Measurements from ENCODE around the gene RALGPS2. TPM values are rescaled to one million over a fixed set of nuclear protein-coding genes. Genes with fewer than 3 reads are reported as not detected.
"Not testable (repeated sequence)": the region's sequence is repeated elsewhere in the genome, so short reads cannot be mapped to it uniquely, and the experiment has no call there.

The RALGPS2 gene
- total RNA-seq, 2 experiments from 2014 or later = 2.8 to 4.0 TPM

DNA sequence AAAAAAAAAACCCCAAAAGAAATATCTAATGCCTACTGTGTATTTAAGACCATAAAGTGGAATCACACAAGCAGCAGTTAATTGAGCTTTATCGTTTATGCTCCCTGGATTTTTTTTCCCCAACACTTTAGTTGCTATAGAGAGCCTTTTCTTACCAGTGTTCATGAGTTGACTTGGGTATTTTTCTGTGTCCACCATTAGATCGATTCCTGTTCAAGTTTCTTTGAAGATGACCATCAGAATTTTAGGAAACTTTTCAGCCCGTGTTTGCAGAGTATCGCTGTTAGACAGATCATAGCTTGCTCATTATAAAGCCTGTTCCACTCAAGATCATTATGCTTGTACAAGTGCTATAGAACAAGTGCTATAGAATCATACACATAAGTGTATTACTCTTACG is 1.5 kb downstream of the RALGPS2 start:
- Mint-ChIP-seq H3K4me1 (ENCODE audit: low read depth) (peaks cover 24% of the 10 kb centered on the region), H3K27ac (no peak overlapping the region), H3K36me3 (ENCODE audit: low read depth) (no peaks in the 10 kb centered on the region), H3K27me3 (ENCODE audit: low read depth) (no peaks in the 10 kb centered on the region), H3K4me3 (peak overlapping the region; percentile 73), H3K9me3 (peaks cover under 1% of the 10 kb centered on the region)
- DNase-seq = no peak
- CTCF ChIA-PET = interaction anchor here (0.5 to 1.4 kb wide), 11 partner anchors 9 to 341 kb away, joined by 3 to 7 read pairs (median 4); no protein-coding TSS in a partner anchor
- intact Hi-C loops (cut with micrococcal nuclease) = loop anchor here (2.0 to 5.0 kb wide), 3 partner anchors 26 to 640 kb away; partner anchors contain the start of gene SOAT1

DNA sequence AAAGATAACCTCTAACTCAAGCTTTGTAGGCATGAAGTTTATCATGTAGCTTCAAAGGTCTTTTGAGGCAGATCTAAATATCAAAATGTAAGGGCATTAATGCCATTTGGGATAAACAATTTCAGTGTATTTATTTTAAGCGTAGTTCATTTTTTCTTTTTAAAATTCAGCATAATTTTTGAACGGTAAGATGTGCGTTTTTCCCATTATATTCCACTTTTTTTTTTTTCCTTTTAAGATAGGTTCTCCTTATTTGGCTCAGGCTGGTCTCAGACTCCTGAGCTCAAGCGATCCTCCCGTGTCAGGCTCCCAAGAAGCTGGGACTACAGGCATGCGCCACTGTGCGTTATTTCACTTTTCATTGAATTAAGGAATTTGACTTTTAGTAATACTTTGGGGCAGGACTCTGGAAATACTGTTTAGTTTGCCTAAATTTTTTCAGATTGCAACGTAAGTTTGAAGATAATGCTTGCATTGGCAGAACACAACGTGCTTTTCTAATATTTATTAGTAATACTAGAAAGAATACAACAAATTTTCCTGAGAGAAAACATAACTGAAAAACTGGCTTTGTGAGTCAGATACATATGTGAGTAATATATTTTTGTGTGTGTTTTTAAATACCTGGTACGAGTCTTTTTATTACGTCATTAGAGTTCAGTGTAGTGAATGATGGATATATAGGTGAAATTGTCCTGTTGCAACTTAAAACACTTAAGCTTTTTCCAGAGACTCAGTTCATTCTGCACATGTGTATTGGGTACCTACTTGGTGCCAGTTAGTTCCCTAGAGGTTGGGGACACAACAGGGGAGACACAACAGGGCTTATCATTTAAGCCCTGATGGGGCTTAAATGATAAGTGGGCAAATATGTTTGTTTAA is 2.2 kb downstream of the RALGPS2 start:
- Mint-ChIP-seq H3K4me1 (ENCODE audit: low read depth) (peaks cover 24% of the 10 kb centered on the region), H3K27me3 (ENCODE audit: low read depth) (no peaks in the 10 kb centered on the region), H3K9me3 (peaks cover 5% of the 10 kb centered on the region), H3K36me3 (ENCODE audit: low read depth) (peaks cover 3% of the 10 kb centered on the region), H3K4me3 (no peak overlapping the region), H3K27ac (no peak overlapping the region)
- DNase-seq = no peak
- CTCF ChIA-PET = interaction anchor here (0.6 to 1.1 kb wide), 9 partner anchors 8 to 643 kb away, joined by 3 to 7 read pairs (median 3); no protein-coding TSS in a partner anchor
- intact Hi-C loops (cut with micrococcal nuclease) = loop anchor here (2.0 to 5.0 kb wide), 3 partner anchors 26 to 640 kb away; partner anchors contain the start of gene SOAT1

DNA sequence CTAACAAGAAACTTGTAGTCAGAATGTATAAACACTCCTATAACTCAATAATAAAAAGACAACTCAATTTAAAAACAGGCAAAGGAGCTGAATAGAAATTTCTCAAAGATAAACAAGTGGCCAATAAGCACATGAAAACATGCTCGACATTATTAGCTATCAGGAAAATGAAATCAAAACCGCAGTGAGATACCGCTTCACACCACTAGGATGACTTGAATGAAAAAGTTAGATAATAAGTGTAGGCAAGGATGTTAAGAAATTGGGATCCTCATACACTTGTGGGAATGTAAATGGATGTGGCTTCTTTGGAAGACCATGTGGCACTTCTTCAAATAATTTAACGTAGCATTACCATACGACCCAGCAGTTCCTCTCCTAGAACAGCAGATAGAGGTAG is 8.9 kb downstream of the RALGPS2 start:
- H3K27me3 Mint-ChIP-seq (ENCODE audit: low read depth) = no peaks in the 10 kb centered on the region
- no peak overlapping the region for H3K27ac Mint-ChIP-seq
- CTCF ChIA-PET = interaction anchor here (0.6 to 1.6 kb wide), 3 partner anchors 20 to 607 kb away, joined by 3 to 6 read pairs (median 4); no protein-coding TSS in a partner anchor
- peaks cover 5% of the 10 kb centered on the region for H3K9me3 Mint-ChIP-seq
- H3K4me3 Mint-ChIP-seq = no peak overlapping the region
- peaks cover 5% of the 10 kb centered on the region for H3K4me1 Mint-ChIP-seq (ENCODE audit: low read depth)
- no peak for DNase-seq
- peaks cover 3% of the 10 kb centered on the region for H3K36me3 Mint-ChIP-seq (ENCODE audit: low read depth)
- intact Hi-C loops (cut with micrococcal nuclease) = no loop called here

DNA sequence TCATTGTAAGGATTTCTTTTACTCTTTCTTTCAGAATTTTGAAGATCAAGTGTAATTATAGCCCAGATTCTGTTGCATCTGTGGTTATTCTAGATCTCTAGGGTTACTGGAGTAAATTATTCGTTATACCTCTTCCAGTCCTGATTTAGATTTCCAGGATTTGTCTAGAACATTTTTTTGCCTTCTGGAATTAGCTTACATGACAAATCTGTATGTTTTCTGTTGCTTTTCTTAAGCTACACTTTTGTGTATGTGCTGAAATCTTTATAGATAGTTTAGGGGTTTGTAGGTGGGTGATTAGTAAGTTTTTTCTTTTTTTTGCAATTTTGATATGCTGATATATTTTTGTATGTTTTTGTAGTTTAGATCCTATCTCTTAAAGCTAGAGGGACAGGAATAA is 13.7 kb downstream of the RALGPS2 start:
- DNase-seq = no peak
- intact Hi-C loops (cut with micrococcal nuclease) = no loop called here
- CTCF ChIA-PET = interaction anchor here (0.7 to 1.1 kb wide), 2 partner anchors 15 to 264 kb away, joined by 3 read pairs; no protein-coding TSS in a partner anchor
- Mint-ChIP-seq H3K9me3 (peaks cover 8% of the 10 kb centered on the region), H3K36me3 (ENCODE audit: low read depth) (peaks cover 11% of the 10 kb centered on the region), H3K4me3 (no peak overlapping the region), H3K27me3 (ENCODE audit: low read depth) (no peaks in the 10 kb centered on the region), H3K4me1 (ENCODE audit: low read depth) (no peaks in the 10 kb centered on the region), H3K27ac (no peak overlapping the region)

DNA sequence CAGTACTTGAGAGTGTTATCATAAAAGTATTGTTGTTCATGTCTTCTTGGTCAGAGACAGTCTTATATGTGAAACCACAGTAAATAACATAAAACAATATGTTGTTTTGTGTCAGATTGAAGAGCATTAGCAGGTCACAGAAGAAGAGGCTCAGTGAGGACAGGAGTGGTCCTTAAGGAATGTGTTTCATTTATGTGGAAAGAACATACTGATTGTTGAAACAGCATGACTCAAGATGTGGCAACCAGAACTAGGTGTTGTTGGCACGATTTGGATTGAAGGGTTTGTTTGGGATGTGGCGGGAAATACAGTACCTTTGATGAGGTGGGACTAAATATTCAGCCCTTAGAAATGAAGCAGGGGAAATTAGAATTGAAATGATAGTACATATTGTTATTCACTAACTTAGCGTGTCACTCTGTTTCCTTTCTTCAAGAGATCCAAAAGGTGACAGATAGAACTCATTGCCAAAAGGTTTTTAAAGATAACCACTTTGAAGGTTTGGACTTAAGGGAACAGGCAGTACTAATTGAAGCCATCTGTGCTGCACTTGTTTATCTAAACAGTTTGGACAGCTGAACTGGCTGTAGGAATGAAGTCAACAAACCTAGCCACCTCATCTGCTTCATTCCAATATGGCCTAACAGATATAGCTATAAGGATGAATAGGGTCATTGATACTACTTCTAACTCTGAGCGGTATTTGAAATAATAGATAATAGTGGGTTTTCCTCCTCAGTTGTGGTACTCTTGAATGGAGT is 14.4 kb downstream of the RALGPS2 start:
- no peak overlapping the region for H3K4me3 Mint-ChIP-seq

DNA sequence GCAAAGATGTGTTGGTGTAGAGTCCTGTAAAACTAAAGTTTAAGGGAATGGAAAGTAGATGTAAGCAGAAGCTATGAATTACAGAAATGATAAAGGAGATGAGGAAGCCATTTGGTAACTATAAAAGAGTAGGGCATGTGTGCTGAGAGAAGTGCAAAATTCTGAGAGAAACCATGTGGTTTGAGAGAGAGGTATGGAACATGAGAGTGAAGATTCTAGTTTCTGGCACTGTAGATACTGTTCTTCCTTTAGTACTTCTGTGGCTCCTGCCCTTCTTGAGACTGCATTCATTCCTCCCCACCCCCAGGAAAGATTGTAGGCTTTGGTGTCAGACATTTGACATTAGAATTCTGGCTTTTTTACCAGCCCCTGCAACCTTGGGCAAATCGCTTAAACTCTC is 15.4 kb downstream of the RALGPS2 start:
- H3K27ac Mint-ChIP-seq = no peak overlapping the region
- no peak for DNase-seq
- no peaks in the 10 kb centered on the region for H3K4me1 Mint-ChIP-seq (ENCODE audit: low read depth)
- H3K36me3 Mint-ChIP-seq (ENCODE audit: low read depth) = peaks cover 12% of the 10 kb centered on the region
- intact Hi-C loops (cut with micrococcal nuclease) = no loop called here
- H3K4me3 Mint-ChIP-seq = no peak overlapping the region
- peaks cover 8% of the 10 kb centered on the region for H3K9me3 Mint-ChIP-seq
- no peaks in the 10 kb centered on the region for H3K27me3 Mint-ChIP-seq (ENCODE audit: low read depth)
- CTCF ChIA-PET = no interaction called here

More for the DNA sequence above, 14.4 kb downstream of the RALGPS2 start:
- Mint-ChIP-seq H3K27ac (no peak overlapping the region), H3K9me3 (peaks cover 8% of the 10 kb centered on the region), H3K4me1 (ENCODE audit: low read depth) (no peaks in the 10 kb centered on the region), H3K27me3 (ENCODE audit: low read depth) (no peaks in the 10 kb centered on the region), H3K36me3 (ENCODE audit: low read depth) (peaks cover 12% of the 10 kb centered on the region)
- CTCF ChIA-PET = interaction anchor here (0.6 to 1.1 kb wide), 2 partner anchors 76 to 264 kb away, joined by 3 read pairs; no protein-coding TSS in a partner anchor
- no peak for DNase-seq
- intact Hi-C loops (cut with micrococcal nuclease) = no loop called here

DNA sequence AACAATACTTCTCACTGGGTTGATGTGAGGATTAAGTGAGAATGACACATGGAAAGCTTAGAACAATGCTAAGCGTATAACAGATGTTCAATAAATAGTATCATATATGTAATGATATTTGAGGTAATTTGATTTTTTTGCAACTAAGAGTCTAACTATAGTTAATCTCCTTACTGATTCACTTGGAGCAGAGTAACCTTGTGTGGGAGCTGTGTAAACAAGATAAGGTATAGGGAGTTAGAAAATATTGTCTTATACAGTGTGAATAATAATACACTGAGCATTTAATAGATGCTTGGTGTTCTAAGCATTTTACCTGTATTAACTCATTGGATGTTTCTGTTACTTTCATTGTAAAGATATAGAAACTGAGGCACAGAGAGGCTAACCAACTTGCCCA is 15.9 kb downstream of the RALGPS2 start:
- no peak overlapping the region for H3K27ac Mint-ChIP-seq
- no peaks in the 10 kb centered on the region for H3K27me3 Mint-ChIP-seq (ENCODE audit: low read depth)
- peaks cover 12% of the 10 kb centered on the region for H3K36me3 Mint-ChIP-seq (ENCODE audit: low read depth)
- CTCF ChIA-PET = no interaction called here
- H3K4me3 Mint-ChIP-seq = no peak overlapping the region
- H3K9me3 Mint-ChIP-seq = peaks cover 8% of the 10 kb centered on the region
- intact Hi-C loops (cut with micrococcal nuclease) = no loop called here
- no peak for DNase-seq
- H3K4me1 Mint-ChIP-seq (ENCODE audit: low read depth) = no peaks in the 10 kb centered on the region

DNA sequence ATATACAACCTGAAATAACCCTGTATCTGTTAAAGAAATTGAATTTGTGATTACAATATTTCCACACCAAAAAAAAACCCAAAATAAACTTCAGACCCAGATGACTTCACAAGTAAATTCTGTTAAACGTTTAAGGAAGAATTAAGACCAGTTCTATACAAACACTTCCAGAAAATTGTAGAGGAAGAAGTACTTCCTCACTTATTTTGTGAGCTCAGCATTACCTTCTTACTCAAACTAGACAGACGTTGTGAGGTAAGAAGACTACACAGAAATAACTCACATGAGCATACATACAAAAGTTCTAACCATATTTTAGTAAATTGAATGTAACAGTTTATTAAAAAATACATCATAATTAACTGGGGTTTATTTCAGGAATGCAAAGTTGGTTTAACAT is 18.8 kb downstream of the RALGPS2 start:
- no peak for DNase-seq
- H3K27ac Mint-ChIP-seq = no peak overlapping the region
- CTCF ChIA-PET = no interaction called here
- intact Hi-C loops (cut with micrococcal nuclease) = no loop called here
- H3K9me3 Mint-ChIP-seq = peaks cover 8% of the 10 kb centered on the region
- H3K4me3 Mint-ChIP-seq = no peak overlapping the region
- peaks cover 12% of the 10 kb centered on the region for H3K36me3 Mint-ChIP-seq (ENCODE audit: low read depth)
- H3K4me1 Mint-ChIP-seq (ENCODE audit: low read depth) = no peaks in the 10 kb centered on the region
- no peaks in the 10 kb centered on the region for H3K27me3 Mint-ChIP-seq (ENCODE audit: low read depth)

DNA sequence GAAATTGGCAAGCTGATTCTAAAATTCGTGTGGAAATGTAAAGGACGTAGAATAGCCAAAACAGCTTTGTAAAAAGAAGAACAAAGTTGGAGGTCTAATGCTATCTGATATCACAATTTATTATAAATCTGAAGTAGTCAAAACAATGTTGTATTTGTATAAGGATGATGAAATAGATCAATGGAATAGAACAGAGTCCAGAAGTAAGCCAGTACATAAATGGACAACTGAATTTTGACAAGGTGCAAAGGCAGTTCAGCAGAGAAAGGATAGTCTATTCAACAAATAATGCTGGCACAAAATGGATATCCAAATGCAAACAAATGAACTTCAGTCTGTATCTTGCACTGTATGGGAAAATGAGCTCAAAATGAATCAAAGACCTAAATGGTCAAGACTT is 20.2 kb downstream of the RALGPS2 start:
- no peak for DNase-seq
- no peaks in the 10 kb centered on the region for H3K27me3 Mint-ChIP-seq (ENCODE audit: low read depth)
- CTCF ChIA-PET = interaction anchor here (1.2 kb wide), 1 partner anchor 202 kb away, joined by 3 read pairs; no protein-coding TSS in a partner anchor
- peaks cover 12% of the 10 kb centered on the region for H3K36me3 Mint-ChIP-seq (ENCODE audit: low read depth)
- peaks cover 8% of the 10 kb centered on the region for H3K9me3 Mint-ChIP-seq
- intact Hi-C loops (cut with micrococcal nuclease) = no loop called here
- no peaks in the 10 kb centered on the region for H3K4me1 Mint-ChIP-seq (ENCODE audit: low read depth)
- no peak overlapping the region for H3K4me3 Mint-ChIP-seq
- no peak overlapping the region for H3K27ac Mint-ChIP-seq

DNA sequence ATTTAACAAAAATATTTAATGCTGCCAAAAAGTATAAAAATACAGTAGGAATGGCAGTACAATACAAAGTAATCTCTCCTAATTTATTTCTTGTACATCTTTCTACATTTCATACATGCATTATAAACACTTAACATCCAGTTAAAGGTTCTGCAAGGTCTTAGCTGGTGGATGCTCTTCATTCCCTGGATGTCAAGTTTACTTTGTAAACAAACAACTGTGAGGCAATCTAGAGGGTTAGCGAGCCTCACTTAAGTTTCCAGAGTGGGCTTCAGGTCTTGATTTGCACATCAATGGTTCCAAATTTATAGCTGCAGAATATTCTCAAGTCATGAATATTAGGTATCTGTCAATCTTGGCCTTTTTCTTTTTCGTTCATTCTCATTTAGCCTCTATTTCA is 21.3 kb downstream of the RALGPS2 start:
- intact Hi-C loops (cut with micrococcal nuclease) = no loop called here
- Mint-ChIP-seq H3K4me3 (no peak overlapping the region), H3K9me3 (peaks cover 8% of the 10 kb centered on the region), H3K36me3 (ENCODE audit: low read depth) (peaks cover 11% of the 10 kb centered on the region), H3K4me1 (ENCODE audit: low read depth) (no peaks in the 10 kb centered on the region), H3K27ac (no peak overlapping the region), H3K27me3 (ENCODE audit: low read depth) (no peaks in the 10 kb centered on the region)
- no peak for DNase-seq
- CTCF ChIA-PET = no interaction called here

DNA sequence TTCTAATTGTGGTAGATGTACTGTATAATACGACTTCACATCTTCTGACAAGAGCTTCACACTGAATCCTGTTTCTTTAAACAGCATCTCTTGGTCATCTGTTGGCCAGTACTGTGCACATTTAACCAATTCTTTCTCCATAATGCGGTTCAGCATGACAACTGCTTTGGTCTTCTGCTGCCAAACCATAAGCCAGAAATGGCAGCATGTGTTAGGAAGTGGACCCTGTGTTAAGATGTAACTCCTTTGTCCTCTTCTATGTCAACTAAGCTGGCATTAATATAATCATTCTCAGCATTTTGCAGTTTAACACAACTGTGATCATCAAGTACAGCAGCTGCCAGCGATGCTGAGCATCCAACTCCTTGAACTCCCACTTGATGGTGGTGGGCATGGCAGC is 22.3 kb downstream of the RALGPS2 start:
- H3K27ac Mint-ChIP-seq; H3K27me3 Mint-ChIP-seq (ENCODE audit: low read depth); H3K36me3 Mint-ChIP-seq (ENCODE audit: low read depth); H3K9me3 Mint-ChIP-seq; DNase-seq; H3K4me3 Mint-ChIP-seq; intact Hi-C loops (cut with micrococcal nuclease); H3K4me1 Mint-ChIP-seq (ENCODE audit: low read depth): not testable (repeated sequence)
- CTCF ChIA-PET = interaction anchor here (3.4 kb wide), 1 partner anchor 256 kb away, joined by 14 read pairs; no protein-coding TSS in a partner anchor

DNA sequence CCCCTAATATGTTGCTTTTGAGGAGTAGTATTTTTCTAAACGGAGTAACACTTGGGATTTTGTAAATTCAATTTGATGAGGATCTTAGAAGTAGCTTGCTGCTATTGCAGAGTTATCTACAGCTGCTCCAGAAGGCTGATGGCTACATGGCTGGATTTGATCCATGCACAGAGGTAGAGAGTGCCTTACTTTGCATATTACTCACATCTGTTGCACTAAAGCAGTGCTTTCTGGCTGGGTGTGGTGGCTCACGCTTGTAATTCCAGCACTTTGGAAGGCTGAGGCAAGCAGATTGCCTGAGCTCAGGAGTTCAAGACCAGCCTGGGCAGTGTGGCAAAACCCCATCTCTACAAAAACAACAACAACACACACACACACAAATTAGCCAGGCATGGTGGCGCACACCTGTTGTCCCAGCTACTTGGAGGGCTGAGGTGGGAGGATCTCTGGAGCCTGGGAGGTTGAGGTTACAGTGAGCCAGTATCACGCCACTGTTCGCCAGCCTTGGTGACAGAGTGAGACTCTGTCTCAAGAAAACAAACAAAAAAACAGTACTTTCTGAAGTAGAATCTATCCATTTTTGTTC is 24.6 kb downstream of the RALGPS2 start:
- Mint-ChIP-seq H3K9me3 (no peaks in the 10 kb centered on the region), H3K27ac (no peak overlapping the region), H3K4me3 (no peak overlapping the region), H3K27me3 (ENCODE audit: low read depth) (no peaks in the 10 kb centered on the region), H3K36me3 (ENCODE audit: low read depth) (no peaks in the 10 kb centered on the region), H3K4me1 (ENCODE audit: low read depth) (no peaks in the 10 kb centered on the region)
- CTCF ChIA-PET = interaction anchor here (0.8 to 5.9 kb wide), 3 partner anchors 205 to 254 kb away, joined by 3 to 61 read pairs (median 14); no protein-coding TSS in a partner anchor
- DNase-seq = no peak
- intact Hi-C loops (cut with micrococcal nuclease) = loop anchor here (5.0 kb wide), 1 partner anchor 437 kb away; no protein-coding TSS in a partner anchor

Measured in activated naive CD4-positive, alpha-beta T cell treated with anti-CD3 and anti-CD28 coated beads for 36 hours (primary cell).